Measurements from ENCODE around the gene PCED1A.
"Not testable (repeated sequence)": the region's sequence is repeated elsewhere in the genome, so short reads cannot be mapped to it uniquely, and the experiment has no call there.

The PCED1A gene

DNA sequence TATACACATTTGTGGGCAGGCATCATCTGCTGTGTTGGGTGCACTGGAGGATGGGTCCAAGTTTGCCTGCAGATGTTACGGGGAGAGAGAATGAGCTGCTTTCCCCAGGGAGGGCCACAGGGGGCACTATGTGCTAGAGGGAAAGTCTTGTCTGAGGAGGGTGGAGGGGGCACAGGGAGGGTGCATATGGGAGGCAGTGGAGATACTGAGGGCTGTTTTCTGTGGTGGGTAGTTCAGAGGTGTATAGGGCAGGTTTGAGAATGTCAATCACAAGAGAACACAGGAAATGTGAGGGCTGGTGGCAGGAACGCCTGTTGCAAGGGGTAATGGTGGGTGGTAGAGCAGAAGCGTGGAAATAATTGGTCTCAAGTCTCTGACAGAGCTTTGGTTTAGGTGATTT lies 25.2 kb upstream of the PCED1A start:
- peak; percentile 62 for DNase-seq

GRCh38 chr20:2865101-2865500 lies 24.6 kb upstream of the PCED1A start:
- DNase-seq: no peak

DNA sequence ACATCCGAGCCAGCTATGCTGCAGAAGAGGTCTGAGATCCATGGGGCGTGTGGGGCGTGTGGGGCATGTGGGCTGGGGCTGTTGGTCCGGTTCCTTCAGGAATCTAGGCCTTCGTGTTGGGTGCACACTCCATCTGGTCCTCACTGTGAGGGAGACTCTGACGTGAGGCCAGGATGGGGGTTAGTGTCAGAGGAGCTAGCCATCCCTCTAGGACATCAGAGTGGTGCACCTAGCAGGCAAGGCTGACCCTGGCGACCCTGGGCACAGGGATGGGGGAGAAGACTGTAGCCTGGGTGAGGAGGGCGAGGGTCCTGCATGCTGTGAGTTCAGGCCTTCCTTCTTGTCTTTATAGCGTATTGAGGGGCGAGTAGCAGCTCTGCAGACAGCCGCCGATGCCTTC lies 24.2 kb upstream of the PCED1A start:
- DNase-seq: no peak

- DNase-seq: no peak
These were observed 19.1 kb upstream of the PCED1A start for GRCh38 chr20:2859330-2860121.

GRCh38 chr20:2858591-2858990 lies 18.1 kb upstream of the PCED1A start:
- no peak for DNase-seq

DNA sequence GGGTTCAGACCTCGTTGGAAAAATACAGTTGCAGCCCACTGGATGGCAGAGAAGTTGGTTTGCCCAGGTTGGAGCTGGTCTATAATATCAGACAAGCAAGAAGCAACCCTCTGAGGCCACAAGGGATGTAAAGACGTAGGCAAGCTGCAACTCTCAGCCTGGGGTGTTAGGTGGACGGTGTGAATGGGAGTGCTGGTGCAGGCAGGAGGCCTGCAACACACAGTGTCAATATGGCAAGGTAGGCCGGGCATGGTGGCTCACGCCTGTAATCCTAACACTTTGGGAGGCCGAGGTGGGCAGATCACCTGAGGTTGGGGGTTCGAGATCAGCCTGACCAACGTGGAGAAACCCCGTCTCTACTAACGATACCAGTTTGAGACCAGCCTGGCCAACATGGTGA lies 10.6 kb upstream of the PCED1A start:
- no peak for DNase-seq

GRCh38 chr20:2849529-2849928 lies 9.1 kb upstream of the PCED1A start:
- DNase-seq: no peak

DNA sequence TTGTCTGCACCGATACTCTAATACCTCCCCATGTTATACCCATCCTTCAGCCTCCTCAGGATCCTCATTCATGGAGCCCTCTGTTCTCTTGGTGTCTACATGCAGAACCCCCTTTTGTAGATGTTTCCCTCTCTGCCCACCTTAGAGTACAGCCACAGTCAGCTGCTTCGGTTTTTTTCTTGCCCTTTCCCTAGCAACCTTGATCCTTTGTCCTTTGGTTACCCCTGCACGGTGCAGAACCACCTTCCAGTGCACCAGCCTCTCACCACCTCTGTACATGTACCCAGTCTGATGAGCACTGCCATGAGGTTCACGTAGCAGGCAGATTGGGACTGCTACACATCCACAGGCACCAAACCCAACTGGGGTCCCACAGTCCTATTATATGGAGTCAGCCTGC lies 7.3 kb upstream of the PCED1A start:
- no peak for DNase-seq

DNA sequence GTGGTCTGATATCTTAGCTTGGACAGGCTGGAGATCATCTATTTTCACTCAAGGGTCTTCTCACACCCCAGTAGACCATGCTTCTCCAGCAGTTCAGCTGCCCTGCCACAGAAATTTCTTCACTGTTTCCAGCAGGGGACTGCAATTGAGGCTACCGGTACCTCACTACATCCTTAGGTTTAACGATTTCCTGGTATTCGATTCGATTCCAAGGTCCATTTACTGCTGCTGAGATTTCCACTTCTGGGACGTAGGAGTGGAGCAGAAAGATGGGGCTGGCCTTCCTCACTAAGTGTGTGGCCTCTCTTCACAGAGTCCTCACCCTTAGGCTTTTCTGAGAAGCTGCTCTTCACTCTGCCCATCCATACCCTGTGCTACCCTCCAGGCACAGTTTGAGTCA lies 6.2 kb upstream of the PCED1A start:
- no peak for DNase-seq

DNA sequence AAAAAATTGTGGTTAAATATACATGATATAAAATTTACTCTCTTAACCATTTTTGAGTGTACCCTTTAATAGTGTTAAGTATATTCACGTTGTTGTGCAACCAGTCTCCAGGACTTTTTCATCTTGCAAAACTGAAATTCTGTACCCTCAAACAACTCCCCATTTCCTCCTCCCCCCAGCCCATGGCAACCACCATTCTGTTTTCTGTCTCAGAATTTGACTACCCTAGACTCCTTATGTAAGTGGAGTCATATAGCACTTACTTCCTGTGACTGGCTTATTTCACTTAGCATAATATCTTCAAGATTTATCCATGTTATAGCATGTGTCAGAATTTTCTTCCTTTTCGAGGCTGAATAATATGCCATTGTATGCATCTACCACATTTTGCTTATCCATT lies 5.2 kb upstream of the PCED1A start:
- no peak for DNase-seq

DNA sequence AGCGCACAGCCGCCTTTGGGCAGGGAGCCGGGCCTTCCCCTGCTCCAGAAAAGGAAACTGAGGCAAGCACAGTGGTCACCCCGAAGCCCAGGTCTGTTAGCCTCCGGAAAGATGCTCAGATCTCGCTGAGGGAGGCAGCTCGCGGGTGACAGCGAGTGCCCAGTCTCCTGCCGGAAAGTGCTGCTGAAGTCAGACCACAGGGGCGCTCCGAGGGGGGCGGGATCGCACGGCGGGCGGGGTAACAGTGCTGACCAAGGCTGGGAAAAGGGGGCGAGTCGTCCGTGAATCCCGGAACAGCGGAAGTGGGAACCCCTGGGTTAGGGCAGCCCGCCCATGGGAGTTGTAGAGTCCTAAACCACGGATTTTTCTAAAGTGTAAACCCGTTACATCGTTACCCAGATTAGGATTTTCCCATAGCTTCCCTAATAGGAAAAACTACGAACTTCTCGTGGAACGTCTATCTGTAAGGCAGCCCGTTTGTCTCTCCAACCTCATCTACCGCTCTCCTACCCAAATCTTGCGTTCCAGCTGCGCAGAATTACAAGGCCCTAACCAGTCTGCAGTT lies 594 bp upstream of the PCED1A start:
- DNase-seq: peak; percentile 61

- no peak for DNase-seq
These were observed 720 bp downstream of the PCED1A start for GRCh38 chr20:2839732-2840137.

DNA sequence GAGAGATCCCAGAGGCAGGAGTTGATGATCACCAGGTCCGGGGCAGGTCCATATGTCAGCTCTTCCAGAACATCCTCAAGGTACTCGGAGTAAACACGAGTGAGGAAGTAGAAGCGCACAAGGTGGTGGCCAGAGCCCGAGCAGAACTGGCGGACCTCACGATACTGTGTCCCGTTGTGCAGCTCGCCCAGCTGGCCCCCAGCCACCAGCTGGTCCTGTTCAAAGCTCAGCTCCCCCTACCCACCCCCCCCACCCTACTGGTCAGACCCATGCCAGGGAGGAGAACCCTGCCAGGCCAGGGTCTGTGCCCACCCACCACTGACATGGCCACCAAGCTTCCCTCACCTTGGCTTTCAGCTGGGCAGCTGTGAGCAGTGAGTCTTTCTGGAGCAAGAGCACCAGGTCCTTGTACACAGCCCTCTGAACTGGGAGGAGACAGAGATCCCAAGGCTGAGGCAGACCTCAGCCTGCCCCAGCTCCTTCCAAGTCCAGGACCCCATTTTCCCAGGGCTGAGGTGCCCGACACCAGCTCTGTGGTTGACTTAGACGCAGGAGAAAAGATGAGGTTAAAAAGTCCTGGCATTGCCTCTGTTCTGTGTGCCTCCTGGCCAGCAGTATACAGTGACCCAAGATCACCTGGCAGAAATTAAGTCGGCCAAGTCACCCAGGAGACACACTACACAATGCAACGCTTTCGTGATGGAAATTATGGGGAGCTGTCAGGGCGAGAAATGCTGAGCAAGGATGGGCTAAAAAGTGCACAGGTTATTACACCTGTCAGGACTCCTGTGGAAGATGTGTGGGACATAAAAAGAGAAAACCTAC lies 1.4 kb downstream of the PCED1A start:
- DNase-seq: no peak

DNA sequence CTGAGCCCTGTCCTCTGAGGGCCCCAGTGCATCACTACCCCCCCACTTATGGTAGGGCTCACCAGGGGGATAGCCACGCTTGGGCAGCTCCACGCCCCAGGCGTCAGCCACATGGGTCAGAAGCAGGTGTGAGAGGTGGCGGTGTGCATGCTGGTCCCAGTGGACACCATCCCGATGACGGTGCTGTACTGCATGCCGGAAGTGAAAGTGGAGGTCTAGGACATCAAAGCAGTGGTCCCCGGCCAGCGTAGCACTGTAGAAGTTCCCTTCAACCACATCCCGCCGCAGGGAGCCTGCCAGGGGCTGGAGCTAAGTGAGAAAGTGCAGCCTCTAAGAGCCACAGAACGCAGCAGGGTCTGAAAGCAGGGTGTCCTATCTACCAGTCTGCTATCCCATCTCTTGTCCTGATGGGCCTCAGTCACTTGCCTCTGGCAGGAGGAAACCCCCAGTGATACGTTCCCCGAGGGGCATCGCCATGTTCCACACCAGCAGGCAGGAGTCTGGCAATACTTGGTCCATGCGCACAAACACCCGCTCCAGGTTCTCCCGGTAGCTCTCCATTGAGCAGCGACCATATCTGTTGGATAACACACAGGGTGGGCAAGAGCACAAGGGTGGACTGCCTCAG lies 2.2 kb downstream of the PCED1A start:
- DNase-seq: no peak

DNA sequence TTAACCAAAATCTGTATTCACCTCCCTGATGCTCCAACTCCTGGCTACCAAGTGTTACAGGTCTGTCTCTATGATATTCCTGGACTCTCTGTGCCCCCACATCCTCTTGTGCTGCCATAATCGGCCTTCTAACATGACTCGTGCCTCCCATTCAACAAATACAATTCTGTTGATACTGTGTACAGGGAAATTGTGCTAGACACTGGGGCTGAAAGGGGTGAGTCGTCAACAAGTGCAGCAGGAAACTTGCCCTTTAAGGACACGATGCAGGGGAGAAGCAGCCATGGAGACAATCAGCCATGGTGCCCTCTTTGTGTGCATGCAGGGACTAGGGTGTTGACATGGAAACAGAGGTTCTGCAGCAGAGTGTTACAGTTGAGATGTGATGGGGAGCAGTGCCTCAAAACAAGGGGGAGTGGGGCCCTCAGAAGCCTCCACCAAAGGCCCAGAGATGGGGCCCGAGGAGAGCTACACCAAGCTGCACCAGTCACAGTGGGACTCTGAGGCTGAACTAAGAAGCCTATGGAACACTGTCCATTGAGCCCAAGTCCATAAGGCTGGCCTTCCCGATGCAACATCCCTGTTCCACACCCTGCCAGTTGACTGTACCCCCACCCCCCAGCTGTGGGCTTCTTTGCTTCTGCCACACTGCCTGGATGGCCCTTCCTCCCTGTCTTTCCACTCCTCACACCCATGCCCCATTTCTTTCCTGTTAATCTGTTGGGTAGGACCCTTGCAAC lies 3.1 kb downstream of the PCED1A start:
- DNase-seq: no peak

DNA sequence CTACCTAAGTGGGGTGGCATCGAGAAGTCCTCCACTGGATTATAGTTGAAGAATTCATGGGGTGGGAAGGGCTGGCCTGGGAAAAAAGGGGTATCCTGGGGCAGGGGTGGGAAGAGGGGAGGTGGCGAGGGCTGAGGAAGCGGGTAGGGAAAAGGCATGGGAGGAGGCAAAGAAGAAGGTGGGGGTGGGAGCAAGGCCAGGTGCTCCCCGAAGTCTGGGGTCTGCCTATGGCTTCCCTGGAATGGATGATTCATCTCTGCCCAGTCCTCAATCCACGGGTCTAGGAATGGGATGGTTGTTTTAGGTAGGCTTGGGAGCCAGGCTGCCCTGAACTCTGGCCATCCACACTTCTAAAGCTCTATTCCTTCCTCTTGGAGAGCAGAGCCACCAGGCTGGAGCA lies 4.4 kb downstream of the PCED1A start:
- no peak for DNase-seq

- no peak for DNase-seq
These were observed 5.1 kb downstream of the PCED1A start for GRCh38 chr20:2835331-2835796.

DNA sequence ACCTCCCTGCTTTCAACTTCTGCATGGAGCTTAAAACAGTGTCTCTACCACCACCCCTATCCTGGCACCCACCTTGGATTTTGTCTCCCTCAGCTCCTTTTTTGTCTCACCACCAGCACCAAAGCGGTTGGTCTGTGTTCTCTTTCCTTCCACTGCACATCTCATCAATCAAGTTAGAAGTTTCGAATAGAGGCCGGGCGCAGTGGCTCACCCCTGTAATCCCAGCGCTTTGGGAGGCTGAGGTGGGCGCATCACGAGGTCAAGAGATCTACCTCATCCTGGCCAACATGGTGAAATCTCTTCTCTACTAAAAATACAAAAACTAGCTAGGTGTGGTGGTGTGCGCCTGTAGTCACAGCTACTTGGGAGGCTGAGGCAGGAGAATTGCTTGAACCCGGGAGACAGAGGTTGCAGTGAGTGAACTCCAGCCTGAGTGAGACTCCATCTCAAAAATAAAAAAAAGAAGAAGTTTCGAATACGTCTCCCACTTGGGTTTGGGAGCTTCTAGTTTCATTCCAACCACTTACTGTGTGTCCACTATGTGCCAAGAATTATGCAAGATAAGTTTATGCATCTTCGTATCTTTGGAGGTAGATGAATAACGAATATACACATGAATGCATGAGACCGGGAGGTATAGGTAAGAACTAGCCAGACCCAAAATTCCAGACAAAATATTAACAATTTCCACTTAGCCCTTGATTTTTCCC lies 5.9 kb downstream of the PCED1A start:
- no peak for DNase-seq

- no peak for DNase-seq
These were observed 6.7 kb downstream of the PCED1A start for GRCh38 chr20:2833761-2834160.

DNA sequence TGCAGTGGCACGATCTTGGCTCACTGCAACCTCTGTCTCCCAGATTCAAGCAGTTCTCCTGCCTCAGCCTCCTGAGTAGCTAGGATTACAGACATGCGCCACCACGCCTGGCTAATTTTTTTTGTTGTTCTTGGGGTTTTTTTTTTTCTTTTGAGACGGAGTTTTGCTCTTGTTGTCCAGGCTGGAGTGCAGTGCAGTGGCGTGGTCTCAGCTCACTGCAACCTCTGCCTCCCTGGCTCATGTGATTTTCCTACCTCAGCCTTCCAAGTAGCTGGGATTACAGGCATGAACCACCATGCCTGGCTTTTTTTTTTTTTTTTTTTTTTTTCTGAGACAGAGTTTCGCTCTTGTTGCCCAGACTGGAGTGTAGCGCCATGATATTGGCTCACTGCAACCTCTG lies 9.2 kb downstream of the PCED1A start:
- not testable (repeated sequence) for DNase-seq

GRCh38 chr20:2829376-2829775 lies 11.1 kb downstream of the PCED1A start:
- DNase-seq: no peak

GRCh38 chr20:2826655-2827054 lies 13.8 kb downstream of the PCED1A start:
- no peak for DNase-seq

All from stimulated activated CD4-positive, alpha-beta T cell treated with anti-CD3 and anti-CD28 coated beads, Interleukin-15, amount 100 ng/mL, for 24 hours (primary cell).